ENCODE data around the gene POU2F2. TPM values are rescaled to one million over a fixed set of nuclear protein-coding genes. Genes with fewer than 3 reads are reported as not detected.

POU2F2 gene
- total RNA-seq, 1 donor from 2014 or later = 0.65 TPM

DNA sequence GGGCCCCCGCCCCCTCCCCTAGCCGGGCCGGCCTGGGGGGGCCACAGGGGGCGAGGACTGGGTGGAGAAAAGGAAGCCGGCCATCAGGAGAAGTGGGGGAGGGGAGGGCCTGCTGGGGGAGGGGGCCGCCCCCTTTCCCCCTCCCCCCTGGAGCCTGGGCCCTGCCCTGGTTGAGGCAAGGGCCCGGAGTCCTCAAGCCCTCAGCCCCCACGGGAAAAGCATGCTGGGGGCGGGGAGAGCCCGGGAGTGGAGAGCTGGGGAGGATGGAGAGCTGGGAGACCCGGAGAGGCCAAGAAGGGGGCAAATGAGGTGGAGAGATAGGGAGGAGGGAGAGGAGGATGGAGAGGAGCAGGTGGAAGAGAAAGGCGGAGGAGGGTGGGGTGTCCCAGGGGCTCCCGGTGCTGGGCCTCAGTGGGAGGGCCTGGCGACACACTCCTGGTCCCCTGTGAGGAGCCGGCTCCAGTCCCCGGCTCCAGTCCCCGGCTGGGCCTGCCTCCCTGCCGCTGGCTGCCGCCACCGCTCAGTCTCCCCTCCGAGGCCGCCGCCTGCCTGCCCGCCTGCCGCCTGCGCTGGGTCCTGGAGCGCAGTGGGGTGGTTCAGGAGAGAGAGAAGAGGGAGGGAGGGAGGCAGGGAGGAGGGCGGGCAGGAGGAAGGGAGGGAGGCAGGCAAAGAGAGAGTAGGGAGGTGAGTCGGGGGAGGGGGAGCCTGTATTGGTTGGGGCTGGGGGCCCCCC is 62.5 kb downstream of the POU2F2 start, which contains the start of gene GRIK5:
GRIK5 (minus strand) TSS at position 588 of the 733 bp plus-strand sequence. CDS start 4,436 bp downstream, outside the sequence.
- Mint-ChIP-seq H3K27ac (peak within 1 kb of the TSS; percentile 39), H3K36me3 (no peaks in the 10 kb centered on the region), H3K4me1 (peaks cover 7% of the 10 kb centered on the region), H3K4me3 (peak within 1 kb of the TSS; percentile 65), H3K27me3 (ENCODE audit: low read depth) (peaks cover 12% of the 10 kb centered on the region), H3K9me3 (no peaks in the 10 kb centered on the region)
- peak in 1 of 2 experiments; percentile 61 for DNase-seq (ENCODE audit: low spot score in 2 of 2, unreplicated experiment in 2 of 2)
- TF ChIP-seq, protein P1, sequence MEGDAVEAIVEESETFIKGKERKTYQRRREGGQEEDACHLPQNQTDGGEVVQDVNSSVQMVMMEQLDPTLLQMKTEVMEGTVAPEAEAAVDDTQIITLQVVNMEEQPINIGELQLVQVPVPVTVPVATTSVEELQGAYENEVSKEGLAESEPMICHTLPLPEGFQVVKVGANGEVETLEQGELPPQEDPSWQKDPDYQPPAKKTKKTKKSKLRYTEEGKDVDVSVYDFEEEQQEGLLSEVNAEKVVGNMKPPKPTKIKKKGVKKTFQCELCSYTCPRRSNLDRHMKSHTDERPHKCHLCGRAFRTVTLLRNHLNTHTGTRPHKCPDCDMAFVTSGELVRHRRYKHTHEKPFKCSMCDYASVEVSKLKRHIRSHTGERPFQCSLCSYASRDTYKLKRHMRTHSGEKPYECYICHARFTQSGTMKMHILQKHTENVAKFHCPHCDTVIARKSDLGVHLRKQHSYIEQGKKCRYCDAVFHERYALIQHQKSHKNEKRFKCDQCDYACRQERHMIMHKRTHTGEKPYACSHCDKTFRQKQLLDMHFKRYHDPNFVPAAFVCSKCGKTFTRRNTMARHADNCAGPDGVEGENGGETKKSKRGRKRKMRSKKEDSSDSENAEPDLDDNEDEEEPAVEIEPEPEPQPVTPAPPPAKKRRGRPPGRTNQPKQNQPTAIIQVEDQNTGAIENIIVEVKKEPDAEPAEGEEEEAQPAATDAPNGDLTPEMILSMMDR (IDR thresholded peaks at IDR 0.05; ENCODE audit: unreplicated experiment) = no peak

DNA sequence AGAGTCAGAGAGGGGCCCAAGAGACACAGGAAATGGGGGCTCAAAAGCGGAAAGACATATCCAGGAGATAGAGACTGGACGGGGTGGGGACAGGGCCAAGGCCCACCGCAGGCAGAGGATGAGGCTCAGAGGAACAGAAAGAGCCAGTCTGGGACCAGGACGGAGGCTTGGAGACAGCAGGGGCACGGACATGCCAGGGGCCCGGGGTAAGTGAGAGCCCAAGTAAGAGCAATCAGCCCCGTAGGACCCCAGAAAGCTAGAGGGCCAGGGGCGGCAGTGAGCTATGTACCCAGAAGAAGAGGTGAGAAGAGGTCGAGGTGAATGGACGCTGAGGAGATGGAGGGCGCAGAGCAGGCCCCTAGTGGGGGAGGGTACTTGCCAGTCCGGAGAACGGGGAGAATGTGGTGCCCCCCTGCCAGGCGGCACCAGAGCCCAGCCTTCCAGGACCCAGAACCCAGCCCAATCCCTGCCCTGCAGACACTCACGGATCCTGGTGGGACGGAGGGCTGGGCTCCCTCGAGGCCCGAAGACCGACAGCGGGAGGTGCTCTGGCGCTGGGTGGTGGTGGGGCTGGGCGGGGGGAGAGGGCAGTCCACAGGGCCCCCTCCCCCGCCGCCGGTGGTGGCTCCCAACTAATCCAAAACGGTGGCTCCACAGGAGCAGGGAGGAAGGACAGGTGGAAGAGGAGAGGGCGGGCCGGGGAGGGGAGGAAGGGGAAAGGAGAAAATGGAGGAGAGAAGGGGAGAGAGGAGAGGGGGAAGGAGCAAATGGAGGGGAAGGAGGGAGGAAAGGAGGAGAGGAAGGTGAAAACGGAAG is 63.3 kb downstream of the POU2F2 start:
- no peak for DNase-seq (ENCODE audit: low spot score in 2 of 2, unreplicated experiment in 2 of 2)
- H3K4me1 Mint-ChIP-seq = peaks cover 5% of the 10 kb centered on the region
- no peaks in the 10 kb centered on the region for H3K9me3 Mint-ChIP-seq

DNA sequence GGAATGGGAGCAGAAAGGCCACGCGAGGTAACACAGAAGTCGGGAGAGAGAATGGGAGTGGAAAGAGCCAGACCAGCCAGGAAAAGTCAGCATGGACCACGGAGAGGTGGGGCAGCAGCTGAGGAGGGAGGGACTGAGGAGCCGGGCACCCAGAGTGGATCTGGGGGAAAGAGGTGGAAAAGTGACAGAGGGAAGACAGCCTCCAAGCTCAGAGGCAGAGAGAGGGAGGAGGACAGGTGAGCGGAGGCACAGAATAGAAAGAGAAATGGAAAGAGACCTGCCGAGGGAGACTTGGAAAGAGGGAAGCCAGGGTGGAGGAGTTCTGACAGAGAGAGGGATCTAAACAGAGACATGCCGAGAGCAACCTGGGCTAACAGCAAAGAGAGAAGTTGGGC is 63.9 kb downstream of the POU2F2 start:
- Mint-ChIP-seq H3K27me3 (ENCODE audit: low read depth) (peaks cover 12% of the 10 kb centered on the region), H3K4me1 (peaks cover 5% of the 10 kb centered on the region), H3K9me3 (no peaks in the 10 kb centered on the region), H3K36me3 (peaks cover 3% of the 10 kb centered on the region), H3K4me3 (no peak overlapping the region), H3K27ac (no peak overlapping the region)
- DNase-seq (ENCODE audit: low spot score in 2 of 2, unreplicated experiment in 2 of 2) = no peak
- TF ChIP-seq, protein P1 (IDR thresholded peaks at IDR 0.05; ENCODE audit: unreplicated experiment) = no peak

More for the DNA sequence above, 63.3 kb downstream of the POU2F2 start:
- Mint-ChIP-seq H3K27ac (no peak overlapping the region), H3K4me3 (no peak overlapping the region), H3K36me3 (peaks cover 3% of the 10 kb centered on the region), H3K27me3 (ENCODE audit: low read depth) (peaks cover 12% of the 10 kb centered on the region)
- TF ChIP-seq, protein P1 (IDR thresholded peaks at IDR 0.05; ENCODE audit: unreplicated experiment) = no peak

DNA sequence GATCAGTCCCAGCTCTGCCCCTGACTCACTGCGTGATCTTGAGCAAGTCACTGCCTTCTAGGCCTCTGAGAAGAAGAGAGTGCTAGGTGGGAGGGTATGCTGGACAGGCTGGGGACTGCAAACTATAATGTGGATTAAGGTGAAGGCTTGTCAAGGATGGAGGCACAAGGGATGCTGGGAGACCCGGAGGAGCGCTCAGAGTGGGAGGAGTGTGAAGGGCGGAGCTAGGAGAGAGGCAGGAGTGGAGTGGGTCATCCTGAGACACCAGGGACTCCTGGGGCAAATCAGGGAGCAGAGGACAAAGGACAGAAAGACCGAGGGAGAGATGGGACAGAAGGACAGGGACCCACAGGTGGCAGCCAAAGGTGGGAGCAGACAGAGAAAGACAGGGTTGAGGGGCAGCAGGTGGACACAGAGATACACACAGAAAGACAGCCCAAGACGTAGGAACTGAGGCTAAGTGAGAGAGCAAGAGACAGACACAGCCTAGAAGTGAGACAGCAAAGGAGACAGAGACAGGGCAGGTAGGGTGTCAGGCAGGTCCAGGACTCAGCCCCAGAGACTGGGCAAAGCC is 64.8 kb downstream of the POU2F2 start:
- Mint-ChIP-seq H3K27ac (no peak overlapping the region), H3K4me1 (peaks cover 5% of the 10 kb centered on the region), H3K27me3 (ENCODE audit: low read depth) (peaks cover 12% of the 10 kb centered on the region), H3K36me3 (peaks cover 5% of the 10 kb centered on the region), H3K9me3 (no peaks in the 10 kb centered on the region), H3K4me3 (no peak overlapping the region)
- TF ChIP-seq, protein P1 (IDR thresholded peaks at IDR 0.05; ENCODE audit: unreplicated experiment) = no peak
- no peak for DNase-seq (ENCODE audit: low spot score in 2 of 2, unreplicated experiment in 2 of 2)

DNA sequence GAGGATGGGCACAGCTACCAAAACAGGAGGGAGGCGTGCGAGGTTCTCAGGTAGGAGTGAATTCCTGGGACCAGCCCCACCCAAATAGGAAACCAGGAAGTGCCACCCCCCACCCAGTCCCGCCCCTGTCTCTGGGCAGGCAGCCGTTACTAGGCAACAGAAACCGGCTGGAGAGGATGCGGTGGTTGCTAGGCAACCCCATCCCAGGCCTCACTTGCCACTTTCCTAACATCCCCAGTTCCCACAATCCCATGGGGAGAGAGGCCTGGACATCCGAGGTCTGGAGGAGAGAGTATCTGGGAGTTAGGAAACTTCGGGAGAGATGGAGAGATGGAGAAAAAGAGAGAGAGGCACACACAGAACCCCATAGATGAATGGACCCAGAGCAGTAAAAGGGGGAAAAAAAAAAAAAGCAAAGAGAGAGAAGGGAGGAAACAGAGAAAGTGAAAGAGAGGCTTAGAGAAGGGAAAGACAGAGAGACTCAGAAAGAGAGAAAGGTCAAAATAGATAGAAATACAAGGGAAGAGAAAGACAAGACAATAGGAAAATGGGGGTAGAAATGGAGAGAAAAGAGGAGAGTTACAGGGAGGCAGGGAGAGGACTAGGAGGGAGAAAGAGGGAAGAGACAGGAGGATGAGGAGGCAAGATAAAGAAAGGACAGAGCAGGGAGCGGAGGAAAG is 66.0 kb downstream of the POU2F2 start:
- peaks cover 5% of the 10 kb centered on the region for H3K4me1 Mint-ChIP-seq
- peaks cover 15% of the 10 kb centered on the region for H3K36me3 Mint-ChIP-seq
- H3K9me3 Mint-ChIP-seq = no peaks in the 10 kb centered on the region
- H3K27ac Mint-ChIP-seq = no peak overlapping the region
- peaks cover 9% of the 10 kb centered on the region for H3K27me3 Mint-ChIP-seq (ENCODE audit: low read depth)
- TF ChIP-seq, protein P1 (IDR thresholded peaks at IDR 0.05; ENCODE audit: unreplicated experiment) = no peak
- no peak for DNase-seq (ENCODE audit: low spot score in 2 of 2, unreplicated experiment in 2 of 2)
- H3K4me3 Mint-ChIP-seq = no peak overlapping the region

Measured in mesothelial cell of epicardium (in vitro differentiated cells).